GM19193 (cell line): ENCODE measurements around the gene ARRDC2.

Experiments used
- POLR2A ChIP-seq: IDR thresholded peaks from 4 replicates; pipeline ENCODE4 v1.6.1; 2011; ENCODE audit not compliant: insufficient read depth, insufficient read length; ENCODE audit errors: extremely low read depth

ARRDC2 gene

DNA sequence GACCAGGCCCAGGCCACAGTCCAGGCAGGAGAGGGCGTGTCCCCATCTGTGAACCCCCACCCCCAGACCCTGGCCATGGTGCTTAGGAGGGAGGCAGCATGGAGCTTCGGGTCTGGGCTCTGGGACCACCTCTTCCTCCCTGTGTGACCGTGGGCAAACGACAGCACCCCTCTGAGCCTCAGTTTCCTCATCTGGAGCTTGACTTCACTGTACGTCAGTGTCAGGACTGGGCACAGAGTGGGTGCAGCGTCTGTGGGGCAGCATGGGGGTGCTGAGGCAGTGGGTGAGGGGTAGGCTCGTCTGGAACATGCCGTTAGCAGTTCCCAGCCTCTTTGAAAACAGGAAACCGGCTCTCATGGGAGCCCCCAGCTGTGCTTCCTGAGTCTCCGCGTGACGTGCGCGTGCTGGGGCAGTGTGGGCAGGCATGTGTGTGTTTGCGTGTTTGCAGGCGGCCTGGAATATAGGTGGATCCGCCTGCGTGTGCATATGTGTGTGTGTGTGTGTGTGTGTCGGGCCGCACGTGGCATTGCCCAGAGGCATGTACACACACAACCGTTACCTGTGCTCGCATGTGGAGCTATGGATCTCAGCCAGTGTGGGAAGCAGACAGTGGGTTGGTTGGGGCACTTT, 15.8 kb downstream of the ARRDC2 start:
- TF ChIP-seq POLR2A = no peak

DNA sequence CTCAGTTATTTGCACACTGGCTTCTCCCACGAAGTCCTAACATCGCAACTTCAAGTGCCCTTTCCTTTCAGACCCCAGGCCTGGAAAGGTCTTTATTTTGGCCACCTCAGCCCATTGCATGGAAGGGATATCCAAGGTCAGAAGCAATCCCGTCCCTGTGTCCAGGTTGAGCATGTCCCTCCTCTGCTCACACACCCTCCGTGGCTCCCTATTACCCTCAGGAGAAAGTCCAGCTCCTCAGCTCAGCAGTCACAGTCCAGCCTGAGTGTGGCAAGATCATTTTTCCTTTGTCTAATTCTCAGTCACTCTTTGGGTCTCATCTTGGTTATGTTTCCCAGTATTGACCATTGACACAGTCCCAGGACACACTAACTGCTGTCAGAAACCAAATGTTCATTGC, 19.2 kb downstream of the ARRDC2 start:
- TF ChIP-seq POLR2A = no peak

- no peak for TF ChIP-seq POLR2A
Measured at GRCh38 chr19:18029617-18030338, 21.8 kb downstream of the ARRDC2 start.

DNA sequence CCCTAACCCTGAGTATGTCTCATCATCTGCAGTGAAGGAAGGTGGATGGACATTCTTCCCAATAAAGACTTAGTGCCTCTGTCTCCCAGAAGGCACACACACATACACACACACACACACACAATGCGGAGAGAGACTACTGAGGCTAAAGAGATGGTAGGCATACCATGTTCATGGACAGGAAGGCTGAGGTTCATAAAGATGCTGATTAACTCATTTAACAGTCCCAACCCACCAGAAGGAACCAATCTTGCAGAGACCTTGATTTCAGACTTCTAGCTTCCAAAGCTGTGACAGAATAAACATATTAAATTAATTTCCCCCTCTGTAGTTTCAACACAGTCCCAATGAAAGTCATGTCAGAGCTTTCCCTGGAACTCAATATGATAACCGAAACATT, 33.1 kb downstream of the ARRDC2 start:
- TF ChIP-seq POLR2A = no peak

- no peak for TF ChIP-seq POLR2A
Measured at GRCh38 chr19:18043676-18044075, 35.7 kb downstream of the ARRDC2 start.

DNA sequence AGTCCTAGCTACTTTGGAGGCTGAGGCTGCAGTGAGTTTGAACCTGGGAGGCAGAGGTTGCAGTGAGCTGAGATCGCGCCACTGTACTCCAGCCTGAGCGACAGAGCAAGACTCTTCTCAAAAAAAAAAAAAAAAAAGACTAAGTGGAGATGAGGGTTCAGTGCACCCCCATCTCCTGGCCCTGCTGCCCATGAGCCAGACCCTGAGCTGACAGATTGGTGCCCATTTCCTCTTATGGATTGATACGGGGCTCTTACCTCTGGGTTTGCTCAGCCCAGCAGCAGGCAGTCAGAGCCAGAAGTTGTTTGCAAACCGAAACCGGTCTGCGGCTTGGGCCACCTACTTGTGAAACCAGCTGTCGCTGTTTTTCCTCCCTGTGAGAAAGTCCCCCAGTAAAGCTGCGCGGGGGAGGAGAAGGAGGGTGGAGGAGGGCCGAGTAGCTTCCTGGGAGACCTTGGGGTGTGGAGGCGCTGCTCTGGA, 36.9 kb downstream of the ARRDC2 start:
- no peak for TF ChIP-seq POLR2A

DNA sequence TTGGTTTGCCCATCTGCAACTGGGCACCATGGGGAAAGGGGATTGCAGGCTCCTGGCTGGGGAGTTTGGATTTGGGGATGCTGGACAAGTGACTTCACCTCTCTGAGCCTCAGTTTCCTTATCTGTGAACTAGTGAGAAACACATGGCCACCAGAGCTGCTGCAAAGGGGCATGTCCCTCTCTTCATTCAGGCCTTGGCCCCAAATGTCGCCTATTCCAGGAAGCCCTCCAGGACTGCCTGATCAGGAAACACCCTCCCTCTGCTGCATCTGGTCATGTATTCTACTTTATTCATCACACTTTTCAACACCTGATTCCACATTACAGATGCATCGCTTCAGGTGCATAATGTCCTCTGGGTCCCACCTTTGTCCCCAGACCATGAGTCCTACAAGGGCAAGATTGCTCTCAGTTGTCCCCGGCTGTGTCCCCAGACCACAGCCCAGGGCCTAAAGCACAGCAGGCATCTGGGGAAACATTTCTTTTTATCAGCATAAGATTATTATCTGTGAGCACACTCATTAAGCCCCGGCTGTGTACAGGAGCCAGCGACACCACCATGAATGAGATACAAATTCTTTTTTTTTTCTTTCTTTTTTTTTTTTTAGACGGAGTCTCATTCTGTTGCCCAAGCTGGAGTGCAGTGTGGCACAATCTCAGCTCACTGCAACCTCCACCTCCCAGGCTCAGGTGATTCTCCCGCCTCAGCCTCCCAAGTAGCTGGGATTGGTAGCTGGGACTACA, 37.5 kb downstream of the ARRDC2 start:
- TF ChIP-seq POLR2A = no peak

DNA sequence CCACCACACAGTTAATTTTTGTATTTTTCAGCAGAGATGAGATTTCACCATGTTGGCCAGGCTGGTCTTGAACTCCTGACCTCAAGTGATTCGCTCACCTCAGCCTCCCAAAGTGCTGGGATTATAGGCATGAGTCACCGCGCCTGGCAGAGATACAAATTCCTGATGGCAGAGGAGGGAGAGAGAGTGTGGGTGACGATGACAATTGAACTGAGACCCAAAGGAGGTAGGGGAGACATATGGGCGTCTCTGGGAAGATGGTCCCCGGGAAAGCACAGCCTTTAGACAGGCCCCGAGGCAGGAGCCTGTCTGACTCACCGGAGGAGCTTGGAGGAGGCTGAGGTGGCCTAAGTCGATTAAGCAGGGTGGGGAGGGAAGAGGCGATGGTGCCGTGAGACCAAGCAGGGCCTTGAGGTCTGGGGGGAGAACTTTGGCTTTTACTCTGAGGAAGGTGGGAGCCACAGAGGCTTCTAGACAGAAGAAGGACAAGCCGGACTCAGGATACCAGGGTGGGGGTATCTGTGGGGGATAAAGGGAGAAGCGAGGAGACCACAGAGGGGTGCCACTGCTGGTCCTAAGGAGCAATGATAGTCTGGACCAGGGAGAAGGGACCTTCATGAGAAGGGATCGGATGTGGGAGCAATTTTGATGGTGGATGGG, 38.2 kb downstream of the ARRDC2 start:
- no peak for TF ChIP-seq POLR2A

DNA sequence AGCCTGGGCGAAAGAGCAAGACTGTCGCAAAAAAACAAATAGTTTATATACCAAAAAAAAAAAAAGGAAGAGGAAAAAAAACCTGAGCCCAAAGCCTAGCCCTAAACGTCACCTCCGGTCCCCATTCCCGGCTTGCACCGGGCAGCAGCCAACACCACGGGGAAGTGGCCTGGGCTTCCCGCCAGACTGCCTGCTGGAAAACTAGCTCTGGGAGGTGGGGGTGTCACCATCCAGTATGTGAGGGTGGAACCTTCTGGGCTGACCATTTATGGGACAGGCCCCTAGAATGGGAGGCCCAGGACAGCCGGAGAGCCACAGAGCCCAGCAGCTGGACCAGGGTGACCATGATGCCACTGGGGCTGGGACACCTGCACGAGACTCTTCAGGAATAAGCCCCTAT, 41.4 kb downstream of the ARRDC2 start:
- TF ChIP-seq POLR2A = no peak

DNA sequence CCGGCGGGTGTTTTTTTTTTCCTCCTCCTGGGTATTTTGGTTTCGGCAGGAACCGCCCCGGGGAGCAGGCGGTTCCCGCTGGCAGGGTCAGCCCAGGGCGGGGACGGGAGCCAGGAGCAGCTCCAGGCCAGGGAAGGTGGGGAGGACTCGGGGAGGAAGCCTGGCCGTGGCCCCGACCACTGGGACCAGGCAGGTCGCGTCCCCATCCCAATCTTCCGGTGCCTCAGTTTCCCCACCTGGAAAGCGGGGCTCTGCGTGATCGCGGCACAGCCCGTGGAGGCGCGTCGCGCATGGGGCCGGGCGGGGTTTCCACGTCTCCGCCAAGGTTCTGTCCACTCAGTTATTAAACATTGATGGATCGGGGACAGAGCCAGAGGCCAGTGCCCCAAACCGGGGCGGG, 43.9 kb downstream of the ARRDC2 start:
- TF ChIP-seq POLR2A = no peak

GRCh38 chr19:18053576-18054219, 45.7 kb downstream of the ARRDC2 start:
- TF ChIP-seq POLR2A = no peak

GRCh38 chr19:18055967-18056366, 48.0 kb downstream of the ARRDC2 start:
- no peak for TF ChIP-seq POLR2A

GRCh38 chr19:18057557-18057956, 49.6 kb downstream of the ARRDC2 start:
- no peak for TF ChIP-seq POLR2A

DNA sequence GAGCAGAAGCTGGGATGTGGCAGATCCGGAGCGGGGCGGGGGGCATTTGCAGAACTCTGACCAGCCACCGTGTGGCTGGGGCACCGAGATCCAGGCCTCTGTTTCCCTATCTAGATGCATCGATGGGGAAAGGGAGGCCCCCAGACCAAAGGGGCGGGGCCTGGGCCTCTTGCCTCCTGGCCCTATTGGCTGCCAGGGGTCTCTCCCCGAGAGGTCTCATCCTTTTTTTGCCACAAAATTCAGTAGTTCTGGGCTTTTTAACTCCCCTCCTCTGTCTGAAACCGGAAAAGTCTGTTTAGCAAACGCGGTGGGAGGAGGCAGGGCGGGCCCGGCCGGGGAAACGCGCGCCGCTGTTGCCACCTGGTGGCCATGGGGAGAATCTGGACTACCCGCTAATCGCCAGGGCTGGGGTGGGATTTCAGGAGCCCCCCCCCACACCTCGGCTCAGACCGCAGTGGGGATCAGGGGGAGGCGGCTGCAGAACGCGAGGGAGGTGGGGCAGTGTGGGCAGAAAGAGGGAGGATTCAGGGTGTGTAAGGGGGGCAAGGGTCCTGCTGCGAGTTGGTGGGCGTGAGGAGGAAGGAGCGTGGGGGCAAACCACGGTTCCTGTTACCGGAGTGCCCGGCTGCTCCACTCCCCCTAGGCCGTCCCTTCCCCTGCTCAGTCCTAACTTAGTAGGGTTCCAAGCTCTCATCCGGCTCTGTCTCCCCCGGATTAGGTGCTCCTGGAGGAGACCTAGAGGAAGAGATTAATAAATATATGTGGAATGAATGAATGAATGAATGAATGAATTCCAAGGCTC, 50.4 kb downstream of the ARRDC2 start:
- no peak for TF ChIP-seq POLR2A
